ENCODE measurements around the gene SLC9A9.

SLC9A9 gene

DNA sequence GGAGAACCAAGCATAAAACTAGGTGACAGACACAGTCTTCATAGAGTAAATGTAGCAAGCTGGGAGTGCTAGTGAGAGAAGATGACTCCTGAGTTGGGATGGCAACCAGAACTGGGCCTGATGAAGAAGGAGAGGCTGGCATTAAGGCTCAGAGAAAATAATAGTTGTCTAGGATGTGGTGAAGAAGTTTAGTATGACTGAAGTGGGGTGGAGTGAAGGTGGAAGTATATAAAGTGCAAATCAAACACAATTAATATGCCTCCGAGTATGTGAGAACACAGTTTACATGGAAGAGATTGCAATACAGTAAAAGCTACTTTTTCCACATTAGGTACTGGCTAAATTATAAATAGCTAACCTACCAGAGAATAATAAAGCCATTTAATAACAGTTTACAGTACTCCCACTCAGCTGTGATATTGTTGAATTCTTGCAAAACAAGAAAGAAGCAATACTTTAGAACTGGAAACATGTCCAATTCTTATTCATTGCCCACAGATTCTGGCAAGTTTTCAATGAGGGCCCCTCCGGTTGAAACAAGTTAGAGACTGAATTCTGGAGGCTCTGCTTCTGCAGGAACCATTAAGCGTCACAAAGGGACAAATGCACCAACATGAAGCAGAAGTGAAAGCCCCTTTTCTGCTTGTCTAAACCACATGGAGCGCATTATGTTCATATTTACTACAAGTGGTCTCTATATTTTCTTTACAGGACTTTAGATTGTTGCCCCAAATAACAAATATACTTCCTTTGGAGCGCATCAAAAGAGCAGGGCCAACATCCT, 243.7 kb downstream of the SLC9A9 start:
- Mint-ChIP-seq H3K36me3 (no peaks in the 10 kb centered on the region), H3K4me1 (peaks cover 15 to 33% of the 10 kb centered on the region in 2 donors), H3K27ac (no peak overlapping the region), H3K9me3 (peaks cover 0 to 2% of the 10 kb centered on the region in 2 donors), H3K4me3 (peak overlapping the region in 1 of 2 donors; percentile 3), H3K27me3 (no peaks in the 10 kb centered on the region)
- DNase-seq (no peak), ATAC-seq (replicated peaks) (peak; percentile 96)

DNA sequence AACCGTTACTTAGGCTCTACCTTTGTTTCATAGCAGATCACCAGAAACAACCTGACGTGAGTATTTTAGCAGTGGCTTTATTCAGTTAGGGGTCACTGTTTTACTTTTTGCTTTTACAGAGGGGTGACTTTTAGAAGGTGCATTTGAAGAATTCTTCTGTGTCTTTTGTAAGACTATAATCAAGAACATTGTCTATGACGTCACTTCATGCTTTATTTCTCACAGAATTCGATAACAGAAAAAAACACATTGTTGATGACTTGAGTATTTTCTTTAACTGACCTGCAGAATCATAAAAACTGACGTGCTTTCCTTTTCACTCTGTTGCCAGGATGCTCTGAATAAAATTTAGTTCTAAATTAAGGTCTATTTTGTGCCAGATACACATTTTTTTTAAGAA, 244.5 kb downstream of the SLC9A9 start:
- Mint-ChIP-seq H3K36me3 (no peaks in the 10 kb centered on the region), H3K4me1 (peaks cover 15 to 33% of the 10 kb centered on the region in 2 donors), H3K27ac (no peak overlapping the region), H3K4me3 (no peak overlapping the region), H3K27me3 (no peaks in the 10 kb centered on the region), H3K9me3 (peaks cover 0 to 2% of the 10 kb centered on the region in 2 donors)
- DNase-seq (no peak), ATAC-seq (replicated peaks) (no peak)

DNA sequence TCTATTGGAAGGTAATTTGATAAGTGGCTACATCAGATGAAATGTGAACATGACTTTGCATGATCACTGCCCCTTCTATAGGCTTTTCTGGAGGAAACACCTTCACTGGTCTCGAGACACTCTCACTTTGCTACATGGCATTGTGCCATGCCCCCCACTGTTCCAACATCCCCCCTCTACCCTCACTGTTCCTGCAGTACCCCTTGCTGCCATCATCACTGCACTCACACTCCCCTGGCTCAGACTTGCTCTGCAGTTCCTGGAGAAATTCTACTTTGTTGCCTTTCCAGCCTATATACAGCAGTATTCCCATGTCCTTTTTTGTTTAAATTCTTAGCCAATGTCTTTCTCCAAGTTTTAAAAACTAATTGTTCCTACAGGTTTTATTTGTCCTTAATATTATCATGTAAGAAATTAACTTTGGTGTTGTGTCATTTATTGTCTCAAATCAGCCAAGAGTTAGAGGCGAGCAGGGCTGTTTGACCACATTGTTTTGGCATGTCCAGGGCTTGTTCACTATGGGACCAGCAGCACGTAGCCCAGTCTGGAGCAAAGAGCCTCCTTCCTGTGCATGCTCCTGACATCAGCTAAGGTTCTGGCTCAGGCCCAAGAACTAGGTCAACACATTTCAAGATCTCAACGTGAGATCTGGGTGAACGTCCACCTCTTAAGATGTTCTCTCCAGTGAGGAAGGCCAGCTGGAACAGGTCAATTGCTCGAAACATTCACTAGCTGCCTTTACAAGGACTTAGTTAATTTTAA, 246.4 kb downstream of the SLC9A9 start:
- Mint-ChIP-seq H3K9me3 (peaks cover 0 to 2% of the 10 kb centered on the region in 2 donors), H3K27ac (peak overlapping the region; percentile 4), H3K36me3 (no peaks in the 10 kb centered on the region), H3K4me3 (no peak overlapping the region), H3K27me3 (no peaks in the 10 kb centered on the region), H3K4me1 (peaks cover 17 to 33% of the 10 kb centered on the region in 2 donors)
- ATAC-seq (replicated peaks) (no peak), DNase-seq (no peak)

DNA sequence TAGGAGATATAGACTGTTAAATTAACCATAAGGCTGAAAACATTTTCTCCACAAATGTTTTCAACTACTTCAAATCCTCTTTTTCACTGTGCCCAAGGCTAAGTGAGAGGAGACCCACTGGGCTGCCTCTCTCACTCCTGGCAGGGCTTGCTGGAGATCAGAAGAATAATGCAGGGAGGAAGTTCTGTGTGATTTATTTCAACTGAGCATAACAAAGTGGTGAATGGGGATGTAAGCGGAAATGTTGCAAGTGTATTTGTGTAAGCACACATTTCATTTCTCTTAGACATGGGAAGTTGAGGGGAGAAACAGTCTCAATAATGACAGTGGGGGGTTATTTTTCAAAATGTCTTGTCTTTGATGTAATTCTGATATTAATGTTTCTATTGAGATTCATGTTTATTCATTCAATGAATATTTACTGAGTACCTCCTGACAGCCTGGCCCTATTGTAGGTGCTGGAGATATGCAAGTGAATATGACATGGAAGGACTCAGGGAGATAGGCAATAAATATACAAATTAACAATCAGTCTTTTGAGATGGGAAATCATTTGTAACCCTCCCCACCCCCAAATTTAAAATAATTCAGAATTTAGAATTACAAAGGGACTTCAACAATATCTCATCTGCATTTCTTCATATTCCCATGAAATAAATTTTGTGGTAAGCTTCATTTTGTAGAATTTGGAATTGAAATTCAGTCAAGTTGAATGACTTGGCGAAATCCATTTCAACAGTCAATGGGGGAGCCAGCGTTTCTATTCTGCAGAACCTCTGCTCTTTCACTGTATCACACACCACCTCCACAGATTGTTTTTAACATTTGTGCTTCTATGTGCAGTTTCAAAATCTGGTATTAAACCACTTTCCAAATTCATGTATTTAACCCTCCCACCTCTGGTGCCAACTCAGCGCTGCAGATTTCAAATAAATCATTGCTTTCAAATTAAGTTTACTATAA, 247.2 kb downstream of the SLC9A9 start:
- no peaks in the 10 kb centered on the region for H3K27me3 Mint-ChIP-seq
- DNase-seq (no peak), ATAC-seq (replicated peaks) (no peak)
- peaks cover 17 to 34% of the 10 kb centered on the region in 2 donors for H3K4me1 Mint-ChIP-seq
- peaks cover 0 to 2% of the 10 kb centered on the region in 2 donors for H3K9me3 Mint-ChIP-seq
- H3K4me3 Mint-ChIP-seq: no peak overlapping the region
- no peaks in the 10 kb centered on the region for H3K36me3 Mint-ChIP-seq
- H3K27ac Mint-ChIP-seq: no peak overlapping the region

DNA sequence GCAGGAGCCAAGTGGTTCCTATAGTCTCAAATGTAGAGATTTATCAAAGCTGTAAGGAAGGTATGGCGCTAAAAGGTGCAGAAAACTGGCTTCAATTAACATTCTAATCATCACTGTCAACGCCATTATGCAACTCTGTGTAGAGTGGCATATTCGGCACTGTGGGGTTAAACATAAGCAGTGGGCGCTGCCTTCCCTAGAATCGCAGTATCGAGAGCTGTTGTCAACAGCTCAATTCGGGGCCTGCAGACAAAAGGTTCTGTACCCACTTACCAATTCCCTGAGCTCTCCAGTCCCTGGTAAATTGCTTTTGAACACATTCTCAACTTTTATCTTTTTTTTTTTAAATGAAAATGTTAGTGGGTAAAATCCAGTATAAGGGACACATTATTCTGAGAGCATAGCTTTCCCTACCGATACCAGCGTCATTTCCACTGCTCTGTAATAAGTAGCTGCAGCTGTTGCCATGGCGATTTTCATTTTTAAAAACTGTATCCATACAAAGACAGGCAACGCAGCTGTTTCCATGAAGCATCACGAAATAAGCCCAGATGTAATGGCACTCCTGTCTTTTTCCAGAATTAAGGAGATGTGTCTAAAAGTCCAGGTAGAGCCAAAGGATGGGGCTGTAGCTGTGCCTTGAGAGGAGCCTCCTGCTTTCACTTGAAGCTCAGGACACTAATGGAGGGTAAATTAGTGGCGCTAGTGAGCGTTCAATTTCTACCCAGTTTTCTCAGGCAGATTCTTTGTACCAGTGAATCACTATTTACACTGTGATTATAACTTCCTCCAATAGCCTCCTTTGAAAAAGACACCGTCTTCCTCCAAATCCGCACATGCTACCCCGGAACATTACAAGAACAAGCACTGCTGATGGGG, 250.3 kb downstream of the SLC9A9 start:
- H3K27me3 Mint-ChIP-seq: no peaks in the 10 kb centered on the region
- peaks cover 9 to 27% of the 10 kb centered on the region in 2 donors for H3K4me1 Mint-ChIP-seq
- ATAC-seq (replicated peaks): no peak
- H3K4me3 Mint-ChIP-seq: no peak overlapping the region
- no peaks in the 10 kb centered on the region for H3K36me3 Mint-ChIP-seq
- peaks cover 0 to 2% of the 10 kb centered on the region in 2 donors for H3K9me3 Mint-ChIP-seq
- DNase-seq: no peak
- no peak overlapping the region for H3K27ac Mint-ChIP-seq

DNA sequence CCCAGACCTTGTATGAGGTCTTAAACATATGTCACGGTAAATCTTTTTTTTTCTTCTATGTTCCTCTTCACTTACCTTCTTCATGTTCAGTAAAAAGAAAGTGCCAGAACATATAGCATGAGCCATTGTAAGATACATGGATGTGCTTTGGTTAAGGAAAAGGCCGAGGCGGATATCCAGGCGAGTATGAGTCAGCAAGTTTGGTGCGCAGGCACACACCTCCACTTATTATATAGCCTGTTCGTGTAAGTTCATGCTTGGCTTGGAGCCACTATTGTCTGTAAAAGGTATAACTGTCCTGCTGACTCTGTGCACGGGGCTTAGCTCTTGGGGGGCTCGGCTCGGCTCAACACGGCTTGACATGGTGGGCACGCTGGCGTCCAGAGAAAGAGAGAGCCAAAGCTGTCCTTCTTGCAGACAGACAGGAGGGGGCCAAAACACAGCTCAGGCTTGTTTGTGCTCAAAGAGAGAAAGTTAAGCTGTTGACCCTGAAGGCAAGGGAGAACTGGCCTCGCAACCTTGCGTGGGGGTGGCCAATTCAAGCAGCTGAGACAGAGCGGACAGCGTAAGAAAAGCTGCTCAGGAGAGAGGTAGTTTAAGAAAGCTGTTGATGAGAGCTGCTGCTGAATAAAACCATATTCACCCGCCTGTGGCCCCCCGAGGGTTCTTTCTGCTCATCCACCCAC, 251.2 kb downstream of the SLC9A9 start:
- DNase-seq: no peak
- H3K9me3 Mint-ChIP-seq: peaks cover 0 to 2% of the 10 kb centered on the region in 2 donors
- peak overlapping the region; percentile 59 for H3K27ac Mint-ChIP-seq
- no peaks in the 10 kb centered on the region for H3K36me3 Mint-ChIP-seq
- H3K4me3 Mint-ChIP-seq: no peak overlapping the region
- H3K27me3 Mint-ChIP-seq: no peaks in the 10 kb centered on the region
- H3K4me1 Mint-ChIP-seq: peaks cover 9 to 27% of the 10 kb centered on the region in 2 donors
- ATAC-seq (replicated peaks): no peak

DNA sequence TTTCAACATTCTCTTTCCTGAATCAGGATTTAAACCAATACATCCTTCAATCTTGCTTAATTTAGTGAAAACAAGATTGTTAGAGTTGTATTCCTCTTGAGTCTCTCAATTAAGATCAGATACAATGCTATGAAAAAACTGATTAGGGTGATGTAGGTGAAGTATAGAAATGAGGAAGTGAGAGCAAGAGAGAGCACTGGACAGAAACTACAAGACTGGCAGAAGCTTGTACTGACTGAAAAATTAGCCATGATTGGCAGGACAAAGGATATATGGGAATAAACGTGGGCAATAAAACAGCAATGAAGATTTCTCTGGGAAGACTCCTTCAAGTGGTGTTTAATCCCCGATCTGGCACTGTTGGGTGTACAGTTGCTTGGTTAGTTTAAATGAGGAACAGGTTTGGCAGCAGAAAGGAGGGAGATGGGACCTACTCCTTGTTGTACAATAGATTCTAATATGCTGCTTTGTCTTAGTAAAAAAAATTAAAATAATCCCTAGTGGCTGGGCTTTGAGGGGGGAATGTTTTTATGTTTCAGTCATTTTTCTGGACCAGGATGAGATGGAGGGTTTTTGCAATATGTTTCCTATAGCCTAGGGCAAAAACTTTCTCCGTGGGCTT, 252.7 kb downstream of the SLC9A9 start:
- ATAC-seq (replicated peaks) (peak; percentile 98), DNase-seq (no peak)
- no peaks in the 10 kb centered on the region for H3K27me3 Mint-ChIP-seq
- H3K27ac Mint-ChIP-seq: no peak overlapping the region
- peaks cover 0 to 2% of the 10 kb centered on the region in 2 donors for H3K9me3 Mint-ChIP-seq
- no peak overlapping the region for H3K4me3 Mint-ChIP-seq
- peaks cover 6 to 12% of the 10 kb centered on the region in 2 donors for H3K4me1 Mint-ChIP-seq
- peaks cover 5% of the 10 kb centered on the region in 2 donors for H3K36me3 Mint-ChIP-seq

DNA sequence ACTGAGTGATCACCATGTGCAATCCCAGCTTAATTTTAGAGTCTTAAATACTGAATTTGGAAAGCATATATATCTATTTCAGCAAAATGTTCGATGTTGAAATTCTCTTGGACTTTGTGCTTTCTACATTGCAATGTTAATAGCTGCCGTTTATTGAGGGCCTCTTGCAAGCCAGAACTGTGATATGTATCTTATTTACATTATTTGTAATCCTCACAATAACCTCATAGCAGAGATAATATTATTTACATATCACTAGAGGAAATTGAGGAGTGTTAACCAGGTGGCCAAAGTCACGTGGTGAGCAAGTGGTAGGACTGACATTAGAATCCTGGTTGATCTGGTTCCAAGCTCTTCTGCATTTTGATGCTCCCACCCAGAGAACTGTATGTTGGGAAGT, 254.1 kb downstream of the SLC9A9 start:
- no peak for DNase-seq
- H3K27me3 Mint-ChIP-seq: no peaks in the 10 kb centered on the region
- peaks cover 6 to 10% of the 10 kb centered on the region in 2 donors for H3K4me1 Mint-ChIP-seq
- H3K9me3 Mint-ChIP-seq: no peaks in the 10 kb centered on the region
- ATAC-seq (replicated peaks): no peak
- H3K36me3 Mint-ChIP-seq: peaks cover 5% of the 10 kb centered on the region in 2 donors
- no peak overlapping the region for H3K27ac Mint-ChIP-seq
- H3K4me3 Mint-ChIP-seq: no peak overlapping the region

DNA sequence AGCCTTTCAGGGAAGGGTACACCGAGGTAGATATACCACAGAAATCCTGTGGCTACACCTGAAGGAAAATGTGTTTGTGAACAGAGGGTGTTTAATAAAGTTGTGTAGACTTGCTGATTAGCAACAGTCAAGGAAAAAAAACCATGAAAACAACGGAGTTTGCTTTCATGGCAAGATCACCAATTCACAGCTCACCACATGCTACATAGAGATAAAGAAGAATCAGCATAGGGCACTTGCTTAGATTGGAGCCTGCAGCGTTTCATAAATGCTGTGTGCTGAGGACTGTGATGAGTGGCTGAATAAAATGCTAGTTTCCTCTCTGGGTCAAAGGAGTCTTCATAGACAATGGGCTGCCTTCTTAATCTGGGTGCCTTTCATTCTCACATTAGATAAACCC, 257.6 kb downstream of the SLC9A9 start:
- ATAC-seq (replicated peaks): no peak
- H3K9me3 Mint-ChIP-seq: peaks cover 0 to 2% of the 10 kb centered on the region in 2 donors
- H3K4me1 Mint-ChIP-seq: peaks cover 22 to 31% of the 10 kb centered on the region in 2 donors
- peaks cover 5 to 9% of the 10 kb centered on the region in 2 donors for H3K36me3 Mint-ChIP-seq
- no peak overlapping the region for H3K4me3 Mint-ChIP-seq
- no peak overlapping the region for H3K27ac Mint-ChIP-seq
- DNase-seq: no peak
- no peaks in the 10 kb centered on the region for H3K27me3 Mint-ChIP-seq

DNA sequence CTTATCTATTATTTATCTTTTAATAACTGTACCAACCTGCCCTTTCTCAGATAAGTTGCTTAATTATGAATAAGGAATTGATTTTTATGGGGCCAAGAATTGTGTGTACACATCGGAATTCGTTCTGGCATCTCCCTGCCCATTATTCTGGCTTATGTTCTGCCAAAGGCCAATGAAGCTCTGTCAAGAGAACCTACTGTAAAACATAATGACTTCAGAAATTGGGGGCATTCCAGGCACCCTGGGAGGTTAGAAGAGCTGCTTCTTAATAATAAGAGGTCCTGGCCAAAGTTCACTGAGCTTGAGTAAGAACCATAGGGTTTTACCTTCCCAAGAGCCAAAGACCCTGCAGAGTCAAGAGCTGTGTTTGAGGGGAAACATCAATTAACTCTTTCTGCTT, 261.7 kb downstream of the SLC9A9 start:
- Mint-ChIP-seq H3K27ac (peak overlapping the region; percentile 71), H3K4me3 (peak overlapping the region in 1 of 2 donors; percentile 49), H3K27me3 (no peaks in the 10 kb centered on the region), H3K4me1 (peaks cover 30 to 36% of the 10 kb centered on the region in 2 donors), H3K36me3 (peaks cover 5 to 8% of the 10 kb centered on the region in 2 donors), H3K9me3 (peaks cover 0 to 2% of the 10 kb centered on the region in 2 donors)
- DNase-seq (no peak), ATAC-seq (replicated peaks) (peak; percentile 40 to 48)

DNA sequence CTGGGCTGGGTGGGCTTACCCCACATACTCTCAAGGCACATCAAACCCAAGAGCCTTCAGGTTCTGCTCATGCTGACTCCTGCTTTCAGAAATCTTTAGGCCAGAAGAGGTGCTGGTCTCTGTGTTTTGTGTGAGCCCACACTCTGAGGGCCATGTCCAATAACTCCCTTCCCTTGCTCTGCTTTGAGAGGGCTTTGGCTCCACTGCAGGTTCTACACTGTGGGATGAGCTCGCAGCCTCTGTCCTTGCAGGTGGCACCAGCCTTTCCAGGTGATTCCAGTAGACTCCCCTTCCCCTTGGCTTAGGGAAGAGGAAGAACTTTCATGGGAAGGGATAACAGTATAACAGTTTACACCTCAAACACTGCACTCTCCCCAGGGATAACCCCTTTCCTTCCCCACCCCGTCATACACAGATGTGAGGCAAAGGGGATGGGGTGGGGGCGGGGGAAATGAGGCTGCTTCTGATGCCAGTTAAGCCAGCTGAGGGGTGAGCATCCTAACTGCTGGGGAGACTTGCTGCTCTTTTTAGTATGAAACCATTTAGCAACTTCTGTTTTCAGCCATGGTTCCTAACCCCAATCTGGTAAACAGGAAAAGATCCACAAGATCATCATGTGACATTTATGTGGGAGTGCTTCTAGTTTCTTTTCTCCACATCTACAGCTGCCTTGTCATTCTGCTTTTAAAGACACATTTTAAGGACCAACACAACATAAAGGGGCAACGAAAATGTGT, 262.4 kb downstream of the SLC9A9 start:
- H3K27ac Mint-ChIP-seq: peak overlapping the region; percentile 81
- H3K36me3 Mint-ChIP-seq: peaks cover 3 to 7% of the 10 kb centered on the region in 2 donors
- DNase-seq (peak; percentile 16), ATAC-seq (replicated peaks) (peak; percentile 72 to 75)
- H3K27me3 Mint-ChIP-seq: no peaks in the 10 kb centered on the region
- H3K4me3 Mint-ChIP-seq: peak overlapping the region; percentile 49 to 62
- peaks cover 35 to 36% of the 10 kb centered on the region in 2 donors for H3K4me1 Mint-ChIP-seq
- peaks cover 0 to 2% of the 10 kb centered on the region in 2 donors for H3K9me3 Mint-ChIP-seq

DNA sequence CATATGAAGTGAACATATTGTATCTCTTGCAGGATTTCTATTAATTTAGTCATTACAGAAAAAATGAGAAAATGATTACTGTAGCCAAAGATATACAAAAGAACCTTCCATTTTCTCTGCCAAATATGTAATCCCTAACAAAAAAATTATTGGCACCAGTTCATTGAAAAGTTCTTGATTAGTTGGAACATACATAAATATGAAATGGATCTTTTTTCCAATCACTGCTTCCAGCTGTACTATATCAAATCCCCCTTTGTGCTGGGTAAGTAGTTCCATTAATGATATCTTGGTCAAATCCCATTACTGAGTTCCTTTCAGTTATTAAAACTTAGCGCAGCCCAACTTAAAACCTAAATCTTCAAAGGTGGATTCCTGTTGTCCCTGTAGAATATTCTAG, 263.8 kb downstream of the SLC9A9 start:
- Mint-ChIP-seq H3K36me3 (peaks cover 3 to 7% of the 10 kb centered on the region in 2 donors), H3K4me1 (peaks cover 36% of the 10 kb centered on the region in 2 donors), H3K27me3 (no peaks in the 10 kb centered on the region), H3K27ac (peak overlapping the region; percentile 32), H3K9me3 (peaks cover 0 to 2% of the 10 kb centered on the region in 2 donors), H3K4me3 (no peak overlapping the region)
- DNase-seq (no peak), ATAC-seq (replicated peaks) (no peak)

Data from stimulated activated naive B cell treated with anti-CD40 and anti-IgM and Interleukin-4, amounts not matched to agents 10 μg/mL and 1 μg/mL and 100 μg/mL, for 72 hours (primary cell).